HG03460 (cell line): Measurements from ENCODE around the gene TNIP3.

ENCODE experiments used
- ATAC-seq: cut with Tn5 transposase; IDR thresholded peaks from one replicate; pipeline ENCODE4 v1.9.1; 2021; ENCODE audit not compliant: unreplicated experiment

TNIP3 gene

DNA sequence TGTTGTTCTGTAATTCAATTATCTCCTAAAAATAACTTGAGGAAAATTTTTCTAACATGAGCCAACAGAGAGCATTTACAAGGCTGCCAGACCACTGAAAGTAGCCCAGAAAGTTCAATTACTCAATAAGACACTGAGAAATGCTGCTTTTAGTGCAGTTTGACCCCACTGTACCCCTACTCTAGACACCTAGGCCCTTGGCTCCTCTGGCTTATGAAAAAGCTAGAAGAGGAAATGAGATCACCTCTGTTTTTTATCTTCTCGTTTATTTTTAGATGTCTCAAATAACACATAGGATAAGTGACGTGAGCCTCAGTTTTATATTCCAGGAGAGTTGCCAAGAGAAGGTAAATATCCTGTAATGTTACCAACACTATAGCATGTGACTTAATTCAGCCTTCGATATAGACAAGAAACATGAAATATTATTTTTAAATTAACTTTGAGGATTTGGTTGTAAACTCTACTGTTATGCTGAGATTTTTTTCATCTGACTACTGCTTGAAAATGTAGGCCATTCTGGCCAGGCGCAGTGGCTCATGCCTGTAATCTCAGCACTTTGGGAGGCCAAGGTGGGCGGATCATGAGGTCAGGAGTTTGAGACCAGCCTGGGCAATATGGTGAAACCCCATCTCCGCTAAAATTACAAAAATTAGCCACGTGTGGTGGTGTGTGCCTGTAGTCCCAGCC, 24.4 kb downstream of the TNIP3 start:
- no peak for ATAC-seq

DNA sequence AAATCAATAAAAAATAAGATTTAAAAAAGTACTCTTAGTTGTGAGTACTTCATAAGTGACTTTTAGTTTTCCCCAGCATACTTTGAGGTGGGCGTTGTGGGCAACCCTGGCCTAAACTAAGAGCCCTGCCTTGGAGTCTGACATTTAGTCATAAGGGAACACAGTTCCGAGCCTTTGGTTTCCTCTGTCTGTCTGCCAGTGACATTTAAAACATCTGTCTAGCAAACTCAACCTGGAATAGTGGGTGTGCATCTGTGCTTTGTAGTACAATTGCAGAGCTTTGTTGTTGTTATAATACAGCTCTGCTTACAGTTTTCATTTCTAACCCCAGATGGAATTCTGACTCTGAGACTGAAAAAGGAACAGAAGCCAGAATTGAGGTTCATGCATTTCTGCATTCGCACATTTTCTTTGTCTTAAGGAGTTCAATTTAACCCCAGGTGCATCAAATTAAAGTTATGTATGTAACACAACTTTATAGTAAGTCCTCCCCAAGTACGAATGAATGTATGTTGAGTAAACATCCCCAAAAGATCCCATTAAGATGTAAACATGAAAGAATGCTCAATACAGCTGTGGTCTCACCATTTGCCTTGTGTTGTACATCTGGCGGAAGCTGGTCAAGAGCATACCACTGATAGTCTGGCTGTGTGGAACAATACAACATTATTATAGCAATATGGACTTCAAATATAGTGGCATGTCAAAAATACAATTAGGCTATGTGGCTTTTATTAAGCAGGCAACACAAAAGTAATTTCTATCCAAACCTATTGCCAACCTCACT, 25.9 kb downstream of the TNIP3 start:
- no peak for ATAC-seq

DNA sequence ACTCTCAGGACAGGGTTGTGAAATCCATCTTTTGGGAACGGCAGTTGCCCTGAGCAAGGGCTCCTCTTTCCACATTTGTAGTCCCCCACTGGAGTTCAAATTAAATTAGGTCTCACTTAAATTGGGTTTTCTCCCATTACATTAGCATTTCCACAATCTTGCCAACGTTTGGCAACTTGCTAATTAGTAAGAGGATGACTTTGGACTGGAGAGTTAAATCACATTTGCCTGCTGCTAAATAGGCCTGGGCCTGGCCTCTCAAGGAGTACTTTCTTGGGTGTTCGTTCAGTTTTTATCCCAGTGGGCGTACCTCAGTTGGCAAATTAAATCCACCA, 33.8 kb downstream of the TNIP3 start:
- ATAC-seq = no peak

- no peak for ATAC-seq
Observed at GRCh38 chr4:121129606-121130325, 34.4 kb downstream of the TNIP3 start.

- ATAC-seq = no peak
Observed at GRCh38 chr4:121127100-121127499, 37.0 kb downstream of the TNIP3 start.

GRCh38 chr4:121126449-121127006, 37.6 kb downstream of the TNIP3 start:
- no peak for ATAC-seq

DNA sequence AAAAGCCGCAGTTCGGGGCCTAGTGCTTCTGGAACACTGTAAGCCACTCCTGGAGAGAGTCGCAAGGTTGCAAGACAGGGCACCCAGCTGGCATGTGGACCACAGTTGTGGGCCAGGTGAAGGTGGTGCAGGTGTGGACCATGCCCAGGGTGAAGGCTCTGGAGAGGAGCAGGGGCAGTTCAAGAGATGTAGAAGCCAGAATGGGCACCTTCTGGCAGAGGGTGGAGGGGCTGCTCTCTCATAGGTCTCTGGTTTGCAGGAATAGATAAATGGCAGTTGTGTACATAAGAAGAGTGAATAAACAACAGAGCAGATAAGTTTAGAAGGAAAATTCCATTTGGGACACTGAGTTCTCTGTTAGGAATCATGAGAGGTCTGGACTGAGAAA, 38.6 kb downstream of the TNIP3 start:
- ATAC-seq = no peak

GRCh38 chr4:121122661-121123060, 41.5 kb downstream of the TNIP3 start:
- no peak for ATAC-seq

DNA sequence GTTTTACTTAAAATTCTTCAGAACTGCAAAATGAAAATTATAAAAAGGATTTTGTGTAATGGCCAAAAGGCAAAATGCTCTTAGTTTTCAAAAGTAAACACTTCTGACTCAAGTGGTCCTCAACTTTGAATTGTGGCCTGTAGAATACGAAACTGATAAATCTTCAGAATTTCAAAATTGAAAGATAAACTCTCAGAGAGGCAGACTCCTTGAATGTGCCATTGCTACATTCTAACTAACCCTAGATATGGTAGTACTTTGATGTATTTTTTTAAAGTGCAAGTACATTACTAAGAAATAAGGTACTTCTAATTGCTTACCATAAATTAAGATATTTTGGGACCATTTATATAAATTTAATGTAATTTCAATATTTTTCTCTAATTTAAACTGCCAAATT, 44.4 kb downstream of the TNIP3 start:
- no peak for ATAC-seq

GRCh38 chr4:121118344-121118743, 45.8 kb downstream of the TNIP3 start:
- ATAC-seq = no peak

DNA sequence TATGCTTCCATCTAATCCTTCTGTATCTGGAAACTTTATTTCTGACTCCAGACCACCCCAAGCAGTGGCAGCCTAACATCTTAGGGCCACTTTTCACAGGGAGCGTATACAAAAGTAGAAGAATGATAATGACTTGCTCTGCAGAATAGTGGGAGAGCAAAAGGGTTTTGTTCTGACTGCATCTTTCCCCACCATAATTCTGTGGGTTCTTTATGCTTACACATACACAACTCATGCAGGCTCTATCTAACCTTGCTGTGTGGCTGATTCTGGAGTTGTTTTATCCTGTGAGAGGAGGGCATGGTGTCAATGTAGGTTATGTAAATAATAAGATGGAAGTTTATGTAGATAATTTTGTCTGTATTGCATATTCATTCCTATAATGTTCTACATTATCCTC, 49.4 kb downstream of the TNIP3 start:
- ATAC-seq = no peak

GRCh38 chr4:121112530-121112929, 51.6 kb downstream of the TNIP3 start:
- no peak for ATAC-seq

- no peak for ATAC-seq
Observed at GRCh38 chr4:121108557-121108956, 55.6 kb downstream of the TNIP3 start.

GRCh38 chr4:121107507-121107906, 56.6 kb downstream of the TNIP3 start:
- no peak for ATAC-seq

DNA sequence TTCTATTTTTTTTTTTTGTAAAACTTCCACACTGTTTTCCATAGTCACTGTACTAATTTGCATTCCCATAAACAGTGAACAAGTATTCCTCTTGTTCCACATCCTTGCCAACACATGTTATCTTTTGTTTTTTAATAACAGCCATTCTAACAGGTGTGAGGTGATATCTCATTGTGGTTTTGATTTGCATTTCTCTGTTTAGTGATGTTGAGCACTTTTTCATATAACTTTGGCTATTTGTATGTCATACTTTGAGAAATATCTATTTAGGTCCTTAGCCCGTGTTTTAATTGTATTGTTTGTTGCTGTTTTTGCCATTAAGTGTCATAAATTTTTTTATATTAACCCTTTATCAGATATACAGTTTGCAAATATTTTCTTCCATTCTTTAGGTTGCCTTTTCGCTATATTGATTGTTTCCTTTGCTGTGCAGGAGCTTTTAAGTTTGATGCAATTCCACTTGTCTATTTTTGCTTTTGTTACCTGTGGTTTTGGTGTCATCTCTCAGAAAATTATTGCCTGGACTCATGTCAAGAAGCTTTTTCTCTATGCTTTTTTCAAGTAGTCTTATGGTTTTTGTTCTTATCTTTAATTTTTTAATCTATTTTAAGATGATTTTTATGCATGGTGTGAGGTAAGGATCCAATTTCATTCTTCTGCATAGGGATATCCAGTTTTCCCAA, 63.9 kb downstream of the TNIP3 start:
- no peak for ATAC-seq

GRCh38 chr4:121098266-121098665, 65.9 kb downstream of the TNIP3 start:
- no peak for ATAC-seq

- no peak for ATAC-seq
Observed at GRCh38 chr4:121096629-121097028, 67.5 kb downstream of the TNIP3 start.

- ATAC-seq = no peak
Observed at GRCh38 chr4:121096191-121096590, 67.9 kb downstream of the TNIP3 start.

- ATAC-seq = no peak
Observed at GRCh38 chr4:121094297-121094966, 69.7 kb downstream of the TNIP3 start.

DNA sequence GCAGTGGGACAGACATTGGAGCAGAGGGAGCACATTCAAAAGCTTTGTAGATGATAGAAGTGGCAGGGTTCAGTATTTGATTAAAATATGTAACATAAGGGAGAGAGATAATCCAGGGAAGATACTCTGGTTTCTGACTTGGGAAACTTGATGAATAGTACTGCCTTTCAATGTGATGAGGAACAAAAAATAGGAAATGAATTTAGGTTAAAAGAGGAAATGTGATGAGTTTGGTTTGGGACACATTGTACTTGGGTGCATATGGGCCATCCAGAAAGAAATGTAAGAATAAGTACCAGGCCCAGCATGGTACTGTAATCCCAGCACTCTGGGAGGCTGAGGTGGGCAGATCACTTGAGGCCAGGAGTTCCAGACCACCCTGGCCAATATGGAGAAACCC, 70.9 kb downstream of the TNIP3 start:
- no peak for ATAC-seq

DNA sequence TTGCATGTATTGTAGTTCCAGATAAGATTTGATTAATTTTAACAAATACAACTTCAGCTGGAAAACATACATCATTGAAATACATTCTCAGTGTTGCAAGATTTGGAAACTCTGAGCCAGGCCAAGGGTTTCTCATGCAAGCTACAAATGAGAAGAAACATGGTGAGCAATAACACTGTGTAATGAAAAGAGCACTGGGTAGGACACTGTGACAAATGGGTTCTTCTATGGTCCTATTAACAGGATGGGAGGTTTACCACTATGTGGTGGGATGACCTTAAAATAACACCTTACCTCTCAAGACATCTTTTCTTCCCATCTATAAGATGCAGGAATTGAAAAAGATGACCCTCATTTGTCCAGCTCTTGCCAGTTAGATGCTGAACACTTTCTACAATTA, 72.2 kb downstream of the TNIP3 start:
- no peak for ATAC-seq
